CD14-positive monocyte (primary cell): ENCODE results near the gene KRT1. TPM values are rescaled to one million over a fixed set of nuclear protein-coding genes. Genes with fewer than 3 reads are reported as not detected.

Experiments used
- DNase-seq, 3 donors: peaks; one replicate each; pipeline ENCODE4 v3.0.0-alpha.2; 2011 to 2022
- H2AFZ ChIP-seq: 2 replicates; pipeline ENCODE4 v1.6.0; 2012; ENCODE audit warnings: mild to moderate bottlenecking, low read depth, low read length, inconsistent platforms; ENCODE audit not compliant: insufficient read depth, poor library complexity, severe bottlenecking
- H3K27ac ChIP-seq, 2 donors: 1 replicate in 1 of 2; 2 replicates in 1 of 2; pipeline ENCODE4 v1.5.1; 2012 to 2013; ENCODE audit warnings: low read length in 2 of 2, control low read depth in 1 of 2, inconsistent platforms in 1 of 2, low read depth in 1 of 2, mild to moderate bottlenecking in 1 of 2
- H3K27me3 ChIP-seq, 2 donors: one replicate each; pipeline versions ENCODE4 v1.6.0 to v1.6.1; 2011 to 2013; ENCODE audit warnings: low read length in 2 of 2; ENCODE audit not compliant: control insufficient read depth in 2 of 2, insufficient read depth in 2 of 2
- H3K36me3 ChIP-seq, 2 donors: replicated peaks in 1 of 2; 1 replicate in 1 of 2; 2 replicates in 1 of 2; pipeline versions ENCODE4 v1.5.1 to v1.6.1; 2012 to 2013; ENCODE audit warnings: low read length in 2 of 2, control low read depth in 1 of 2, inconsistent platforms in 1 of 2, mild to moderate bottlenecking in 1 of 2; ENCODE audit not compliant: insufficient read depth in 2 of 2, control insufficient read depth in 1 of 2
- H3K4me1 ChIP-seq, 2 donors: 1 replicate in 1 of 2; 2 replicates in 1 of 2; pipeline versions ENCODE4 v1.5.1 to v1.6.1; 2012 to 2013; ENCODE audit warnings: low read length in 2 of 2, control low read depth in 1 of 2, inconsistent platforms in 1 of 2, mild to moderate bottlenecking in 1 of 2, moderate library complexity in 1 of 2; ENCODE audit not compliant: insufficient read depth in 2 of 2, control insufficient read depth in 1 of 2
- H3K4me2 ChIP-seq: replicated peaks from 2 replicates; pipeline ENCODE3; 2012; ENCODE audit warnings: low read length, moderate library complexity, mild to moderate bottlenecking; ENCODE audit not compliant: poor library complexity, severe bottlenecking; ENCODE audit errors: extremely low read depth
- H3K4me3 ChIP-seq, 3 experiments: fragments of 200-600 bp in 1 of 3; sonication (generic) in 1 of 3; replicated peaks in 1 of 3; 1 replicate in 2 of 3; 2 replicates in 1 of 3; pipeline ENCODE4 v1.5.1; 2011 to 2013; ENCODE audit warnings: low read length in 3 of 3, mild to moderate bottlenecking in 3 of 3, control low read depth in 2 of 3, low read depth in 2 of 3, inconsistent platforms in 1 of 3, moderate library complexity in 1 of 3
- H3K79me2 ChIP-seq: 2 replicates; pipeline ENCODE4 v1.6.0; 2012; ENCODE audit warnings: mild to moderate bottlenecking, control low read depth, inconsistent platforms, low read length, moderate library complexity; ENCODE audit not compliant: insufficient read depth
- H3K9ac ChIP-seq: 2 replicates; pipeline ENCODE4 v1.6.0; 2017; ENCODE audit warnings: low read length, mild to moderate bottlenecking; ENCODE audit not compliant: insufficient read depth, poor library complexity, severe bottlenecking
- H3K9me3 ChIP-seq, 2 donors: replicated peaks in 1 of 2; 1 replicate in 1 of 2; 2 replicates in 1 of 2; pipeline versions ENCODE4 v1.5.1 to v1.6.1; 2012 to 2013; ENCODE audit warnings: low read length in 2 of 2, control low read depth in 1 of 2; ENCODE audit not compliant: control insufficient read depth in 1 of 2, insufficient read depth in 1 of 2
- H4K20me1 ChIP-seq: 2 replicates; pipeline ENCODE4 v1.6.0; 2012; ENCODE audit warnings: mild to moderate bottlenecking, low read length, control low read depth, moderate library complexity; ENCODE audit not compliant: insufficient read depth
- H3K27ac Mint-ChIP-seq, 7 donors: one replicate each; pipeline ENCODE4 v1.8.0; 2020; ENCODE audit warnings: mild to moderate bottlenecking in 7 of 7, mixed read lengths in 7 of 7, moderate library complexity in 6 of 7, inconsistent platforms in 2 of 7
- H3K27me3 Mint-ChIP-seq, 3 donors: one replicate each; pipeline ENCODE4 v1.8.0; 2021 to 2022; ENCODE audit warnings: low read depth in 3 of 3, mild to moderate bottlenecking in 3 of 3, mixed read lengths in 3 of 3, moderate library complexity in 3 of 3, inconsistent platforms in 1 of 3
- H3K36me3 Mint-ChIP-seq, 2 donors: one replicate each; pipeline ENCODE4 v1.8.0; 2020; ENCODE audit warnings: mixed read lengths in 2 of 2, inconsistent platforms in 1 of 2, mild to moderate bottlenecking in 1 of 2
- H3K4me1 Mint-ChIP-seq: one replicate; pipeline ENCODE4 v1.8.0; 2020; ENCODE audit warnings: mild to moderate bottlenecking, mixed read lengths
- H3K4me3 Mint-ChIP-seq, 2 donors: one replicate each; pipeline ENCODE4 v1.8.0; 2020; ENCODE audit warnings: mild to moderate bottlenecking in 2 of 2, mixed read lengths in 2 of 2, moderate library complexity in 1 of 2
- H3K9me3 Mint-ChIP-seq, 7 donors: one replicate each; pipeline ENCODE4 v1.8.0; 2020 to 2022; ENCODE audit warnings: mixed read lengths in 7 of 7, mild to moderate bottlenecking in 6 of 7, moderate library complexity in 6 of 7, inconsistent platforms in 2 of 7
- whole genome bisulfite sequencing: methylation state at CpG from one replicate; pipeline ENCODE4 v1.1.5; 2013; ENCODE audit warnings: missing lambda C conversion rate; ENCODE audit not compliant: insufficient coverage; 5-methylcytosine and 5-hydroxymethylcytosine counted together
- intact Hi-C, 2 donors: fragments of 100-400 bp; cut with micrococcal nuclease; formaldehyde crosslinking; loops; one replicate each; pipeline versions ENCODE4 v1.15.0 to v1.15.1; 2023
- polyA plus RNA-seq, 3 donors: library from polyadenylated mRNA; depleted of rRNA in 1 of 3; unstranded in 2 of 3; stranded (reverse) in 1 of 3; fragments of 300-500 nt in 2 of 3; fragments of >200 nt in 1 of 3; fragmentation: Illumina TruSeq in 2 of 3; gene quantifications; 1 replicate in 2 of 3; 2 replicates in 1 of 3; pipeline ENCODE4 v1.2.3, GENCODE V29; 2012 to 2021
- TF ChIP-seq, protein P1 (sequence below): fragments of 200-600 bp; IDR thresholded peaks from one replicate; pipeline ENCODE4 v1.8.0; 2022; ENCODE audit warnings: antibody characterized with exemption, mild to moderate bottlenecking

KRT1 gene
- polyA plus RNA-seq, 3 donors: not detected

DNA sequence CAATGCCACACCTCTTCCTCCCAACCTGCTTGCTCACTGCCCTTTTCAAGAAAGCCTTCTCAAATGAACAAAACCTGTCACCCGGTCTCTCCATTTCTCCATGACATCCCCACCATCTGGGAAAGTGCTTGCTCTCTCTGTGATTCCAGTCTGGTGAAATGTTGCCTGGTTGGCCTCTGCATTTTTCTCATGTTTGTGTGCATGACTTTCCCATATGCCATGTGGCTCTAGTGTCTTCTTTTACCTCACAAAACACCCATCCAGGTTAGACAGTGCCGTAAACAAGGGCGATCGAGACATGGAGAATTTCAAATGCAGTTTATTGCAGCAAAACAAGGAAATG is 5.8 kb downstream of the KRT1 start:
- Mint-ChIP-seq H3K4me1 (no peaks in the 10 kb centered on the region), H3K27me3 (peaks cover 0 to 2% (median 0%) of the 10 kb centered on the region in 3 donors), H3K27ac (no peak overlapping the region), H3K9me3 (no peaks in the 10 kb centered on the region), H3K4me3 (no peak overlapping the region), H3K36me3 (no peaks in the 10 kb centered on the region)
- DNase-seq: no peak
- TF ChIP-seq, protein P1, sequence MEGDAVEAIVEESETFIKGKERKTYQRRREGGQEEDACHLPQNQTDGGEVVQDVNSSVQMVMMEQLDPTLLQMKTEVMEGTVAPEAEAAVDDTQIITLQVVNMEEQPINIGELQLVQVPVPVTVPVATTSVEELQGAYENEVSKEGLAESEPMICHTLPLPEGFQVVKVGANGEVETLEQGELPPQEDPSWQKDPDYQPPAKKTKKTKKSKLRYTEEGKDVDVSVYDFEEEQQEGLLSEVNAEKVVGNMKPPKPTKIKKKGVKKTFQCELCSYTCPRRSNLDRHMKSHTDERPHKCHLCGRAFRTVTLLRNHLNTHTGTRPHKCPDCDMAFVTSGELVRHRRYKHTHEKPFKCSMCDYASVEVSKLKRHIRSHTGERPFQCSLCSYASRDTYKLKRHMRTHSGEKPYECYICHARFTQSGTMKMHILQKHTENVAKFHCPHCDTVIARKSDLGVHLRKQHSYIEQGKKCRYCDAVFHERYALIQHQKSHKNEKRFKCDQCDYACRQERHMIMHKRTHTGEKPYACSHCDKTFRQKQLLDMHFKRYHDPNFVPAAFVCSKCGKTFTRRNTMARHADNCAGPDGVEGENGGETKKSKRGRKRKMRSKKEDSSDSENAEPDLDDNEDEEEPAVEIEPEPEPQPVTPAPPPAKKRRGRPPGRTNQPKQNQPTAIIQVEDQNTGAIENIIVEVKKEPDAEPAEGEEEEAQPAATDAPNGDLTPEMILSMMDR: no peak
- Histone ChIP-seq H2AFZ (no peak overlapping the region), H3K27me3 (no peaks in the 10 kb centered on the region), H3K27ac (no peak overlapping the region), H3K4me1 (no peaks in the 10 kb centered on the region), H3K4me2 (no peak overlapping the region), H3K79me2 (no peaks in the 10 kb centered on the region), H3K4me3 (no peak overlapping the region), H4K20me1 (no peaks in the 10 kb centered on the region), H3K9me3 (no peaks in the 10 kb centered on the region), H3K9ac (no peak overlapping the region), H3K36me3 (no peaks in the 10 kb centered on the region)
- intact Hi-C loops: no loop called here
- WGBS: 73% methylated on average over 1 of the region's 4 CpGs

DNA sequence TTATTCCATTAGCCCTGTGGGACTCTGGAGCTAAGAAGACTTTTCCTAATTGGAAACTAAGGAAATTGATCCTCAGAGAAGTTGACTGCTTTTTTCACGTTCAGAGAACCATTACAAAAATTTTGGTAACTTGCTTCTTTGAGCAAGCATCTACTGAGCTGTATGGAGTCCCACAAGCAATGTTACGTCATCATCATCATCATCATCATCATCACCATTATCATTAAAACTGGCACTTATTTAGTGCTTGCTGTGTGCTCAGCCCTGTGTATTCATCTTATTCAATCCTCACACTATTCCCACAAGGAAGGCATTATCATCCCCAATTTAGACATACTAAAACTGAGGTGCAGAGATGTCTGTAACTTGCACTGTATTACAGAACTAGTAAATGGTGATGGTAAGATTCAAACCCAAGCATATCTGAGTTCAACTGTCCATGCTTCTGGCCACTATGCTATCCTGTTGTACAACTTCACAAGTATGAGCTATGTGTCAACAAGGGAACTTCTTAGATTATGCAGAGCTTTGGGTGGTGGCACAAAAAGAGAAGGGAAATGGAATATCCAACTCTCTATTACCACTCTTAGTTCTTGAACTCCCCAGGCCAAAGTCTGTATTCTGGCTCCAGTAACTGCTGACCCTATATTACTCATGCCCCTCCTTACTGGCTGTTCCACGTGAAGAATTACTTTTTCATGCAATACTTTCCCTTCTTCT is 6.3 kb downstream of the KRT1 start:
- Histone ChIP-seq H3K27ac (no peak overlapping the region), H4K20me1 (no peaks in the 10 kb centered on the region), H3K36me3 (no peaks in the 10 kb centered on the region), H3K79me2 (no peaks in the 10 kb centered on the region), H3K4me3 (no peak overlapping the region), H3K4me2 (no peak overlapping the region), H3K4me1 (no peaks in the 10 kb centered on the region), H3K9me3 (no peaks in the 10 kb centered on the region), H3K9ac (no peak overlapping the region), H3K27me3 (no peaks in the 10 kb centered on the region), H2AFZ (no peak overlapping the region)
- Mint-ChIP-seq H3K9me3 (no peaks in the 10 kb centered on the region), H3K4me3 (no peak overlapping the region), H3K36me3 (no peaks in the 10 kb centered on the region), H3K27ac (no peak overlapping the region), H3K27me3 (peaks cover 0 to 2% (median 0%) of the 10 kb centered on the region in 3 donors), H3K4me1 (no peaks in the 10 kb centered on the region)
- WGBS: 85% methylated on average over 3 of the region's 3 CpGs
- DNase-seq: no peak
- intact Hi-C loops: no loop called here
- TF ChIP-seq, protein P1: no peak
